Fibroblast of lung (primary cell): Measurements from ENCODE around the gene USH2A. TPM values are rescaled to one million over a fixed set of nuclear protein-coding genes. Genes with fewer than 3 reads are reported as not detected.

Source experiments
- DNase-seq, 2 donors: peaks; one replicate each; pipeline versions ENCODE4 v3.0.0 to v3.0.0-alpha.2; 2010; ENCODE audit warnings: low read depth in 2 of 2
- H2AFZ ChIP-seq: 2 replicates; pipeline ENCODE4 v1.5.1; 2012; ENCODE audit warnings: low read length, control low read depth, inconsistent platforms
- H3K27ac ChIP-seq: 2 replicates; pipeline ENCODE4 v1.5.1; 2011; ENCODE audit warnings: low read length, control low read depth; ENCODE audit not compliant: insufficient read depth
- H3K27me3 ChIP-seq: 2 replicates; pipeline ENCODE4 v1.5.1; 2011; ENCODE audit warnings: mild to moderate bottlenecking, low read length; ENCODE audit not compliant: control insufficient read depth, insufficient read depth
- H3K36me3 ChIP-seq: 2 replicates; pipeline ENCODE4 v1.5.1; 2011; ENCODE audit warnings: low read length; ENCODE audit not compliant: control insufficient read depth, insufficient read depth
- H3K4me1 ChIP-seq: 2 replicates; pipeline ENCODE4 v1.5.1; 2011; ENCODE audit warnings: low read length; ENCODE audit not compliant: control insufficient read depth, insufficient read depth; ENCODE audit errors: extremely low read depth
- H3K4me2 ChIP-seq: 2 replicates; pipeline ENCODE4 v1.5.1; 2011; ENCODE audit warnings: low read length, control low read depth; ENCODE audit not compliant: insufficient read depth; ENCODE audit errors: extremely low read depth
- H3K4me3 ChIP-seq, 4 experiments: fragments of 200-600 bp in 1 of 4; sonication (generic) in 1 of 4; replicated peaks in 1 of 4; 2 replicates each; pipeline ENCODE4 v1.5.1; 2011 to 2016; ENCODE audit warnings: low read length in 4 of 4, low read depth in 3 of 4, mild to moderate bottlenecking in 3 of 4, control low read depth in 2 of 4, inconsistent platforms in 1 of 4, mixed read lengths in 1 of 4; ENCODE audit not compliant: insufficient read depth in 1 of 4; ENCODE audit errors: control extremely low read depth in 1 of 4
- H3K79me2 ChIP-seq: 2 replicates; pipeline ENCODE4 v1.5.1; 2012; ENCODE audit warnings: mild to moderate bottlenecking, low read length, inconsistent platforms; ENCODE audit not compliant: control insufficient read depth, insufficient read depth
- H3K9ac ChIP-seq: 2 replicates; pipeline ENCODE4 v1.5.1; 2011; ENCODE audit warnings: mild to moderate bottlenecking, low read length, control low read depth; ENCODE audit not compliant: insufficient read depth
- H3K9me3 ChIP-seq: 2 replicates; pipeline ENCODE4 v1.5.1; 2012; ENCODE audit warnings: low read depth, low read length; ENCODE audit not compliant: control insufficient read depth, insufficient read depth
- H4K20me1 ChIP-seq: 2 replicates; pipeline ENCODE4 v1.5.1; 2011; ENCODE audit warnings: low read length; ENCODE audit not compliant: control insufficient read depth, insufficient read depth; ENCODE audit errors: extremely low read depth
- CTCF ChIP-seq, 2 donors: IDR thresholded peaks in 1 of 2; conservative IDR thresholded peaks in 1 of 2; 1 replicate in 1 of 2; 2 replicates in 1 of 2; pipeline ENCODE4 v1.5.1; 2011 to 2012; ENCODE audit warnings: low read length in 2 of 2, control low read depth in 1 of 2, inconsistent platforms in 1 of 2, low read depth in 1 of 2, mild to moderate bottlenecking in 1 of 2
- EZH2 ChIP-seq: IDR thresholded peaks from 2 replicates; pipeline ENCODE4 v1.5.1; 2012; ENCODE audit warnings: low read length, control low read depth, mild to moderate bottlenecking; ENCODE audit errors: missing control alignments
- polyA plus RNA-seq, 2 donors: library from polyadenylated mRNA; depleted of rRNA in 1 of 2; stranded (reverse) in 1 of 2; unstranded in 1 of 2; fragments of >200 nt; gene quantifications; 2 replicates each; pipeline ENCODE4 v1.2.1, GENCODE V29; 2011 to 2012; ENCODE audit warnings: missing spikeins in 1 of 2
- total RNA-seq: library from RNA; depleted of rRNA; stranded (reverse); fragments of >200 nt; gene quantifications from 2 replicates; pipeline ENCODE4 v1.2.1, GENCODE V29; 2014

Gene USH2A
- total and polyA plus RNA-seq, 2 donors (not counting 1 experiment from before 2014, with no cell fraction given), result under 0.01 to 0.01 TPM

DNA sequence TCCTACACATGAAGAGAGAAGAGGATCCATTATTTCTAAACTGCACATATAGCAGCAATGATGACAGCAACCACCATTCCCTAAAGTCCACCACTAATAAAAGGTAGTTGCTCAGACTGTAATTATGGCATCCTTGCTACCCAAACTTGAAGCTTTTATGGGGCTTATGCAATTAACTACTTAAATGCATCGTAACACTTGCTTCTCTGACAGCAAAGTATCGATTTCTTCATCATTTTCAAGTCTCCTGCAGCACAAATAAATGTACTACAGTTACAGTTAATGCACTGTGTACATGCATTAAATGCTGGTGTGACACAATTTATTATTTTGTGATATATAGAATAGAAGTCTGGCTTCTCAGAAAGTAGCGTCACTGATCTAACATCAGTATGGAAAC, 241.7 kb downstream of the USH2A start:
- Histone ChIP-seq H3K27ac (no peak overlapping the region), H3K79me2 (no peaks in the 10 kb centered on the region), H3K4me1 (no peaks in the 10 kb centered on the region), H2AFZ (no peak overlapping the region), H3K4me2 (no peak overlapping the region), H3K9ac (no peak overlapping the region), H3K27me3 (no peaks in the 10 kb centered on the region), H3K4me3 (no peak overlapping the region), H3K36me3 (no peaks in the 10 kb centered on the region), H3K9me3 (no peaks in the 10 kb centered on the region), H4K20me1 (no peaks in the 10 kb centered on the region)
- no peak for TF ChIP-seq CTCF (conservative IDR thresholded peaks at IDR 0.05 in 1 of 2, IDR thresholded peaks at IDR 0.05 in 1 of 2; ENCODE audit: low read depth in 1 of 2, low read length in 2 of 2)
- TF ChIP-seq EZH2, result no peak
- no peak for DNase-seq

DNA sequence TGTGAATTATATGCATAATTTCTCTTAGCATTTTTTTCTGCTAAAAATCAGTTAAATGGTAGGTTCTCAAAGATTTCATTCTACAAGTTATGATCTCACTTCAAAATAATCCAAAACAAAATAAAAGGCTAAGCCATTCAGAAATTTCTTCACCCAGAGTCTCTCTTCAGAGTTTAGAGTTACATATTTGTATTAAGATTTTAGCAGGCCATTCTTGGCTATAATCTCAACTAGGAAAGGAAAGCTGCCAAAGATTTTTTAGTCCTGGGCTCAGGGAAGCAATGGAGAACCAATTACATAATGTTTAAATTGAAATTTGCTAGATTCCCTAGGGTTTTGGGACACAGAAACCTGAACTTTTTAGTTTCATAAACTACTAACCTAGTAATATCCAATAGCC, 245.0 kb downstream of the USH2A start:
- H3K4me1 ChIP-seq, result no peaks in the 10 kb centered on the region
- no peak overlapping the region for H2AFZ ChIP-seq
- H3K36me3 ChIP-seq, result no peaks in the 10 kb centered on the region
- peak; percentile 14 to 66 for DNase-seq
- no peaks in the 10 kb centered on the region for H3K27me3 ChIP-seq
- no peak overlapping the region for H3K9ac ChIP-seq
- no peak overlapping the region for H3K27ac ChIP-seq
- TF ChIP-seq EZH2, result no peak
- no peak for TF ChIP-seq CTCF (conservative IDR thresholded peaks at IDR 0.05 in 1 of 2, IDR thresholded peaks at IDR 0.05 in 1 of 2; ENCODE audit: low read depth in 1 of 2, low read length in 2 of 2)
- H3K4me2 ChIP-seq, result no peak overlapping the region
- H3K4me3 ChIP-seq, result no peak overlapping the region
- no peaks in the 10 kb centered on the region for H3K79me2 ChIP-seq
- no peaks in the 10 kb centered on the region for H3K9me3 ChIP-seq
- no peaks in the 10 kb centered on the region for H4K20me1 ChIP-seq

DNA sequence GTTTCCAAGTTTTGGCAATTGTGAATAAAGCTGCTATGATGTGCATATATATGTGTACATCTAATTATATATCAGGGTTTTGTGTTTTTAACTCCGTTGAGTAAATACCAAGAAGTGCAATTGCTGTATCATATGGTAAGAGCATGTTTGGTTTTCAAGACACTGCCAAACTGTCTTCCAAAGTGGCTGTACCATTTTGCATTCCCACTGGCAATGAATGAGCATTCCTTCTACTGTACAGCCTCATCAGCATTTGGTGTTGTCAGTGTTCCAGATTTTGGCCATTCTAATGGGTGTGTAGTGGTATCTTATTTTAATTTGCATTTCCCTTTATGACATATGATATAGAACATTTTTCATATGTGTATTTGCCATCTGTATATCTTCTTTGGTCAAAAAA, 246.3 kb downstream of the USH2A start:
- TF ChIP-seq CTCF (conservative IDR thresholded peaks at IDR 0.05 in 1 of 2, IDR thresholded peaks at IDR 0.05 in 1 of 2; ENCODE audit: low read depth in 1 of 2, low read length in 2 of 2) (no peak), EZH2 (no peak)
- H3K27ac ChIP-seq, result no peak overlapping the region
- no peaks in the 10 kb centered on the region for H3K4me1 ChIP-seq
- no peak for DNase-seq
- H3K4me3 ChIP-seq, result no peak overlapping the region
- no peak overlapping the region for H3K9ac ChIP-seq
- no peak overlapping the region for H2AFZ ChIP-seq
- H3K4me2 ChIP-seq, result no peak overlapping the region
- H3K79me2 ChIP-seq, result no peaks in the 10 kb centered on the region
- H3K36me3 ChIP-seq, result no peaks in the 10 kb centered on the region
- H3K9me3 ChIP-seq, result no peaks in the 10 kb centered on the region
- H3K27me3 ChIP-seq, result no peaks in the 10 kb centered on the region
- no peaks in the 10 kb centered on the region for H4K20me1 ChIP-seq
